ENCODE results near the gene DIP2B.

GRCh38 chr12:50728841-50729240 is 224.1 kb downstream of the DIP2B start:
- TF ChIP-seq EZH2 (IDR thresholded peaks at IDR 0.05) = no peak
- TF ChIP-seq POLR2AphosphoS5 (IDR thresholded peaks at IDR 0.05; ENCODE audit: borderline replicate concordance, low read depth, low read length) = no peak
- TF ChIP-seq FOXP2 (optimal IDR thresholded peaks at IDR 0.05; ENCODE audit: control extremely low read depth, extremely low read length, insufficient read depth) = no peak
